Measurements from ENCODE around the gene AOPEP.

The AOPEP gene

DNA sequence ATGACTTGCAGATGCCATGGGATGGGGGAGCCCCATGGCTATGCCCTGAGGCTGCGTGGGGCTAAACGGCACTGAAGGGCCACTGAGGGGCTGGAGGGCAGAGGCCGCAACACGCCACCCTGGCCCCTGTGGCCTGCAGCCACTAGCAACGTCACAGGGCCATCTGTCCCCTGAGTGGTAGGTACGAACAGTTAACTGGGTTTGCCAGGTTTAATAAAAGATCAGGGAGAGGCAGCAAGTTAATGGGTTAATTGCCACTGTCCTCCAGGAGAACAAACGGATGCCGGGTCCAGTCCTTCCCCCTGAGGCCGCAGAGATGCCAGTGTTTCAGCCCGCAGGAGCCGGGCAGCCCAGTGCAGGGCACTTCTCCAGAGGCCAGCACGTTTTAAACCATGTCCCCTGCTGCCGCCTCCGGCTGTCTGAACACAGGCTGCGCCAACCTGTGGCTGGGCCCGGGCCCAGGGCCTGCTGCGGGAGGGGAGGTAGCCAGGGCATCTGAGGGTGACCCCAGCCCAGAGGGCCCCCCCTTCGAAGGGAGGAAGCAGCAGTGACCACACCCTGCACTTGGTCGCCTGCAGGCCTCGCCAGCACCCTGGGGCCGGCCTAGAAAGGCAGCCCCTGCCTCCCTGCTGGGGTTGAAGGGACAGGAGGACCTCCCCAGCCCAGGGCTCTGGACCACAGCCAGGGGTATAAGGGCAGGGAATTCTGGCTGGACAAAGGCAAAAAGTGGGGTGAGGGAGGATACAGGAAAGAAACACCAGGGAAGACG, 363.7 kb downstream of the AOPEP start:
- no peak for DNase-seq

DNA sequence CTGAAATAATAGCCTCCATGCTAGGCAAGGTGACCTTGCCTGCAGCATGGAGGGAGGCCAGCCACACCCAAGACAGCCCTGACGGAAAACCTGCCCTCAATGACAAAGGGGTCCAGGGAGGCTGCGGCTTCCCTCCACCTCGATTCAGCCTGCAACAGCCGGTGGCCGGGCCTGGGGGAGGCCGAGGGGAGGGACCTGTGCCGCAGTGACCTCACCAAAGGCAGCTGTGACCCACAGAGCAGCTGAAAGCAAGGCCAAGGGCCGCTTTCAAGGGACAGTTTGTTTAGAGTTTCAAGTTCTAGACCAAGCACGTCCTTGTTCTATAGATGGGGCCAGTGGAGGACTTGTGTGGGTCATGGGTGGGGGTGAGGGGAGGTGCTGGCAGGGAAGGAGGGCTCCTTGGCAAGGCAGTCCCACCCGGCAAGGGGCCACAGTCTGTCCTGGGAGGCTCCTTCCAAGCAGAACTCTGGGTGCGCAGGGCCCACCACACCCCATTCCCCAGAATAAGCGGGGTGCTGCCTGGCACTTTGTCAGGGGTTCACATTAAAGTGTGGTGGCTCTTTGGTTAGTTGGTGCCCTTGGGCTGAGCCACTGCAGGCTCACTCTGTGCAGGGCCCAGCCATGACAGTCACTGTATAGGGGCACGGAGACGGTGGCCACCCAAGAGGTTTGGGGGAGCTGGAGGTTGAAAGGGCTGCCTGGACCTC, 364.5 kb downstream of the AOPEP start:
- DNase-seq, result no peak

- DNase-seq, result no peak
Observed at GRCh38 chr9:95091601-95092261, 365.2 kb downstream of the AOPEP start.

DNA sequence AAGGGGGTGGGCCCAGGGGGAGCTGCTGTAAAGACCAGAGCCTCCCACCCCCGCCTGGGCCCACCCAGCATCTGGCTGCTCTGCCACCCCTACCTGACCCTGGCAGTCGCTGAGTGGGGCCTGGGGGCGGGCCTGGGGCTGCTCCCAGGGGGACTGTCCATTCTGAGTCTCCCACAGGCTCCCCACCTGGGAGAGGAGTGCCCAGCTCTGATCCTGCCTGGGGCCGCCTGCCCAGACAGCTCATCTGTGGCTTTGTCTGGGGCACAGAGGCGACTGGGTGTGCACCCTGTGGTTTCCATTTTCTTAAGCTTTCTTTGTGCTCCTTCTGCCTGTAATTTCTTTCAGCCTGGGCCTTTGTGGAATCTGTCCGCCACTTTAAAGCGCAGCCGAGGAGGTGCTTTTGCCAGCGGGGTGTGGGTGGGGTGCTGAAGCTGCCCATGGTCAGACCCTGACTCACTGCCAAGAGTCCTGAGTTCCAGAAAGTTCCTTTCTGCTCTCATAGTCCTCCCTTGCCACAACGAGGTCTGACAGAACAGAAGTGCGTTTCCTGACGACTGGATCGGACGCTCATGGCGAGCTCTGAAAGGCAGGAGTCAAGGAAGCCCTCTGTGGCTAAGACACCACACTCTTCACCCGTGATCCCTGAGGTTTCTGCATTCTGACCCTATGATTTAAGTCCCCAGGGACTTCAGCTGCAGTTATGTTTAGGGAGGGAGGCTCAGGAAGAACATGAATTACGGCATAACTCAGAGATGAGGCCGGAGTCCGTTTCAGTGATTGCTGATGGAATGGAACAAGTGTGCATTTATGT, 366.0 kb downstream of the AOPEP start:
- DNase-seq, result no peak

DNA sequence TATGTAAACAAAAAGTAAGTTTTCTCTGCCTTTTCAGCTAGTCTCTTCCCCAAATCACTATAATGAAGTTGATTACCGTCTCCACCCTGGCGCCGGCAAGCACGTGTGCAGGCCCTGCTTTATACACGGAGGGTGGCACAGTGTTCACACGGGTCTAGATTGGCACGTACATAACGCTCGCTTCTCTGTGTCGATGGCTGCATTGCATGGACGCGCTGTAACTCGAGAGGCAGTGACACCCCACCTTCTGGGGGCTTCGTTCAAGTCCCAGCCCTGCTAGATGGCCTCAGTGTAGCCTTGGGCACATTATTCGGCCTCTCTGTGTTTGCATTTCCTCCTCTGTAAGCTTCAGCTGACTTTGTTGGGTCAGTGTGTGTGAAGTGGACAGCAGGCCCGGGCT, 367.1 kb downstream of the AOPEP start:
- no peak for DNase-seq

GRCh38 chr9:95094002-95094401, 367.5 kb downstream of the AOPEP start:
- DNase-seq, result no peak

DNA sequence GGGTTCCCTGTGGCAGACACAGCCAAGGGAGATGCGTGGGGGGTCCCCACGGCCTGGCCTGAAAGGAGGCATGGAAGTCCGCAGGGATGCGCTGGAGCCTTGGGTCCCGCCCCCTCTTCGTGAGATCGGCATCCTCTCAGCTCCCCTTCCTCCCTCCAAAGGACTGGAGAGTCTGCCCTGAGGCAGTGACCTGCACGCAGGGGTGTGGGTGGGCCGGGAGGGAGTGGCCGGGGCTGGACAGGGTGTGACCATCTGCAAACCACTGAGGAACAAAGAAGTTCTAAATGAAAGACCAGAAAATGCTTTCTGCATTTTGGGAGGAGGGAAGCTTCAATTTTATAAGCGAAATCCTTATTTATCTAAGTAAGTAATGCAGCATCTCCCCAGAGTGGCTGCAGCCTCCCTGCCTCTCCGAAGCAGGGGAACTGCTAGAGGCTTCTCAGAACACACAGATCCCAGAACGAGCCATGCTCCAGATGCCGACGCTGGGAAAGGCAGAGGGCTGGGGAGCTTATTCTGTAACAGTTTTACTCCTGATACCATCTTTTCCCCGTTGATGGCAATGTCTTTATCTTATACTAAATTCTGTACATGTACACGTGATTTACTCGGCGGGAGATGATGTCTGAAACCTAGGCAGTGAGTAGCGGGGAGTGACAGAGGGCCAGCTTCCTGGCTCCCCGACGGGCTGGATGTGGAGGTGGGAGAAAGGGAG, 369.3 kb downstream of the AOPEP start:
- no peak for DNase-seq

GRCh38 chr9:95096381-95096780, 369.9 kb downstream of the AOPEP start:
- DNase-seq, result no peak

DNA sequence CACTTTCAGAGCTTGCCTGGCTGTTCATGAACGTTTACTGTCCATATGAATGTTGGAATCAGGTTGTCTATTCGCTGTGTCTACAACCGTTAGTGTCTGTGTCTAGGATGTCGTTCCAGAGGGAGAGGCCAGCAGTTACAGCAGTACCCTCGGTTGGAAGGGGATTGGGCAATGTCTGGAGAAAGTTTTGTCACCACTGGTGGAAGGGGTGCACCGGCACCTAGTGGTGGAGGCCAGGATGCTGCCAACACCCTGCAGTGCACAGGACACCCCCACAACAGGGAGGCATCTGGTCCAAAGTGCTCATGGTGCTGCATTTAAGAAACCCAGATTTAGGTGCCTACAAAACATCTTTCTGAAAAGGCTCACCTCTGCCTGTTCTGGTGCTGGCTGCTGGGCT, 370.3 kb downstream of the AOPEP start:
- DNase-seq, result no peak

DNA sequence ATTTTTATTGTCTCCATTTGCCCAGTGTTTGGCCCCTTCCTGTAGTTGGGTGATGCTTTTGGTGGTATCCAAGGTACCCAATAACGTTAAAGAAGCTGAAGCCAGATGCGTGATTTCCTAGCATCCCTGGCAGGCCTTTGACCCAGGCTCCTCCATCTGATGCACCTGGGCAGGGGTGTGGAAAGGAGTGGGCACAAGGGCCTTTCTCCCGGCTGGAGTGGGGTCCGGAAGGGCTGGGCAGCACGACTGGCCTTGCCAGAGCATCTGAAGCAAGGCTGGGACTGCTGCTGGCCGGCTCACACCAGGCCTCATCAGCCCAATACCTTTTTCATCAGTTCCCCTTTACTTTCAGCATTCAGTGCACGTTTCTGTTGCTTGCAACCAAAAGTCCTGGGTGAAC, 370.8 kb downstream of the AOPEP start:
- DNase-seq, result no peak

GRCh38 chr9:95098391-95098921, 372.0 kb downstream of the AOPEP start:
- no peak for DNase-seq

GRCh38 chr9:95099321-95100070, 373.0 kb downstream of the AOPEP start:
- DNase-seq, result no peak

DNA sequence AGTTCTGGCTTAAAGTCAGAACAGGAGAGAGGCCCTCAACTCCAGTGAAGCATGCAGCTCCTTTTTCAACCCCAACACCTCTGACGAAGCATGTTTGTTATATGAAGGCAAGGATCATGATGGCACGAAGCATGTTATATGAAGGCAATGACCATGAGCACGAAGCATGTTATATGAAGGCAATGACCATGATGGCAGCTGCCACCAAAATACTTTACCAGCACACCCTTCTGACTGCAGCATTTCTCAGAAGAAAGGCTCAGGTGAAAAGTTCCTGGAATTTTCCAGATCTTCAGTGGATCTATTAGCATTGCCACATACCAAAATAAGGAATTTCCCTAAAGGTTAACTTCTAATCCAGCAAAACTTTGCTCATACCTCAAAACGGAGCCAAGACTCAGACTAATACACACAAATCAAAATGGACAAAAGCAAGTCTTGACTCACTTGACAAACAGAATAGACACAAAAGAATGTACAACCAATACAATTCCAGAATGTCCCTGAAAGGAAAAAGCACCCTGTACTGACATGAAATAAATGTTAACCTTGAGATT, 373.6 kb downstream of the AOPEP start:
- no peak for DNase-seq

- no peak for DNase-seq
Observed at GRCh38 chr9:95101326-95101725, 374.8 kb downstream of the AOPEP start.

GRCh38 chr9:95102001-95102433, 375.5 kb downstream of the AOPEP start:
- DNase-seq, result no peak

- DNase-seq, result no peak
Observed at GRCh38 chr9:95102572-95102971, 376.1 kb downstream of the AOPEP start.

DNA sequence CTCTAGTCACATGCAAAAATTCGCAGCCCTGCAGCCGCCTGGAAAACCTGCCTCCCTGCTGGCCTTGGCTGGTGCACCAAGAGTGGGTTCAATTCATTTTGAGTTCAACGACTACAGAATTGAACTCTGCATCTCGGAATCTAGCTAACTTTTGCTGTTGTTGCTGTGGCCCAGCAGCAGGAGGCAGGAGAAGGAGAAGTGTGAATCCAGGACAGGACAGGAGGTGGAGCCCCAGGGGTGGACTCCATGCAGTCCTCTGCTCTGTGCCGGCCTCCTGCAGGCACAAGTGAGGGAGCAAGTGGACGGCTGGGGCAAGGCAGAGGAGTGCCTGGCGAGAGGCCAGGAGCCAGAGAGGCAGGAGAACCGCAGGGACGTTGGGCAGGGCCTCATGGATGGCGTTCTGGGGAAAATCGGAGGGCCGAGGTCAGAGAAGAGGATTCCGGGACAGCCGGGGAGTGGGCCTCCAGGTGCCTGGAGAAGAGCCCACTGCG, 376.8 kb downstream of the AOPEP start:
- DNase-seq, result no peak

- no peak for DNase-seq
Observed at GRCh38 chr9:95103871-95104580, 377.5 kb downstream of the AOPEP start.

GRCh38 chr9:95104581-95104960, 378.1 kb downstream of the AOPEP start:
- no peak for DNase-seq

- DNase-seq, result no peak
Observed at GRCh38 chr9:95104980-95105379, 378.5 kb downstream of the AOPEP start.
